Skeletal muscle tissue (tissue), 4 donors: ENCODE data around the gene KRTDAP. TPM values are rescaled to one million over a fixed set of nuclear protein-coding genes. Genes with fewer than 3 reads are reported as not detected.
A peak's percentile ranks its signal among the peaks of the same experiment; 100 is the strongest.

Experiments used
- H3K27ac ChIP-seq: one replicate; pipeline ENCODE4 v1.7.0; 2013; ENCODE audit warnings: mild to moderate bottlenecking, low read depth, low read length, inconsistent platforms
- H3K27me3 ChIP-seq, 3 donors: one replicate each; pipeline ENCODE4 v1.7.0; 2013; ENCODE audit warnings: low read length in 3 of 3; ENCODE audit not compliant: control insufficient read depth in 3 of 3, insufficient read depth in 3 of 3
- H3K36me3 ChIP-seq, 3 donors: one replicate each; pipeline ENCODE4 v1.7.0; 2013; ENCODE audit warnings: low read length in 3 of 3; ENCODE audit not compliant: control insufficient read depth in 3 of 3, insufficient read depth in 3 of 3
- H3K4me1 ChIP-seq, 3 donors: one replicate each; pipeline ENCODE4 v1.7.0; 2013; ENCODE audit warnings: low read length in 3 of 3, mild to moderate bottlenecking in 3 of 3; ENCODE audit not compliant: control insufficient read depth in 3 of 3, insufficient read depth in 3 of 3
- H3K4me3 ChIP-seq, 3 donors: one replicate each; pipeline ENCODE4 v1.7.0; 2013; ENCODE audit warnings: low read length in 3 of 3
- H3K9ac ChIP-seq, 3 donors: one replicate each; pipeline ENCODE4 v1.7.0; 2013; ENCODE audit warnings: low read length in 3 of 3, mild to moderate bottlenecking in 3 of 3, moderate library complexity in 2 of 3, low read depth in 1 of 3
- H3K9me3 ChIP-seq, 3 donors: one replicate each; pipeline ENCODE4 v1.7.0; 2013; ENCODE audit warnings: low read length in 3 of 3; ENCODE audit not compliant: control insufficient read depth in 3 of 3
- total RNA-seq: library from RNA; depleted of rRNA; stranded (reverse); fragments of >200 nt; gene quantifications from one replicate; pipeline ENCODE4 v1.2.3, GENCODE V29; 2014
- donor health status: Osteomylitis.

Gene KRTDAP
- total RNA-seq, 1 donor from 2014 or later, result not detected

DNA sequence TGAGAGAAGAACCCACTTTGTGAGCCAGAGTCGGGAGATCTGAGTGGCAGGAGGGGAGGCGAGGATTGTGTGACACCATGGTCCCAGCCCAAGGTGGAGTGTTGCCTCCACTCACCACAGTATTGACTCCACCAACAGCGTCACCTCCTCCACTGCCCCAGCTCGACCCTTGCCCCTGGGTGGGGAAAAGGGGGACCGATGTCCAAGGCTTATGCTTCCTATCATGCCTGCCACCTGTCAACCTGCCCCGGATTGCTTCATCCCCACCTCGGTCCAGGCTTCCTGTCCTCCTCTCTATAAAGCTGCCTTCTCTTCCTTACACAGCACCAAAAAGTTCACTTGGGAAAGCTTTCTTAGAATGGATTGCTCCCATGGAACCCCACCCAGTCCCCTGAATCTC is 15.7 kb upstream of the KRTDAP start:
- Histone ChIP-seq H3K27me3 (peaks cover 52 to 74% (median 62%) of the 10 kb centered on the region in 3 donors), H3K4me1 (peaks cover 5 to 9% (median 5%) of the 10 kb centered on the region in 3 donors), H3K9ac (no peak overlapping the region), H3K36me3 (no peaks in the 10 kb centered on the region), H3K4me3 (no peak overlapping the region), H3K9me3 (no peaks in the 10 kb centered on the region), H3K27ac (no peak overlapping the region)

DNA sequence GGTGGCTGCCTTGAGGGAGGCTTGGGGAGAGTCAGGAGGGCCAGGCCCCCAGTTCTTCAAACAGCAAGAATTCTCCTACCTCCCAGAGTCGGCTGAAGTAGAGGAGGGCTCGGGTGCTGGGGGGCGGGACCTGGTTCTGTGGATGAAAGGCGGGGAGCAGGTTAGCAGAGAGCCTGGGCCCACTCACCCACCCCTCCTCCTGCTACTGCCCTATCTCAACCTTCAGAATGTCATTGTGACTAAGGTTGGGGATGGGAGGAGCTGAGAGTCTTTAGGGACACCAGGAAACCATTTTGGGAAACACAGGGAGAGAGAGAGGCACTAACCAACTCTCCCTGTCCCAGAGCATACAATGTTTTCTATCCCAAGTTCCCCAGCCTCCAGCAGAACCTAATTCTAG is 12.5 kb upstream of the KRTDAP start:
- H3K9ac ChIP-seq, result no peak overlapping the region
- no peak overlapping the region for H3K27ac ChIP-seq
- H3K4me3 ChIP-seq, result no peak overlapping the region
- H3K27me3 ChIP-seq, result peaks cover 22 to 60% (median 33%) of the 10 kb centered on the region in 3 donors
- H3K9me3 ChIP-seq, result no peaks in the 10 kb centered on the region
- no peaks in the 10 kb centered on the region for H3K36me3 ChIP-seq
- H3K4me1 ChIP-seq, result no peaks in the 10 kb centered on the region

DNA sequence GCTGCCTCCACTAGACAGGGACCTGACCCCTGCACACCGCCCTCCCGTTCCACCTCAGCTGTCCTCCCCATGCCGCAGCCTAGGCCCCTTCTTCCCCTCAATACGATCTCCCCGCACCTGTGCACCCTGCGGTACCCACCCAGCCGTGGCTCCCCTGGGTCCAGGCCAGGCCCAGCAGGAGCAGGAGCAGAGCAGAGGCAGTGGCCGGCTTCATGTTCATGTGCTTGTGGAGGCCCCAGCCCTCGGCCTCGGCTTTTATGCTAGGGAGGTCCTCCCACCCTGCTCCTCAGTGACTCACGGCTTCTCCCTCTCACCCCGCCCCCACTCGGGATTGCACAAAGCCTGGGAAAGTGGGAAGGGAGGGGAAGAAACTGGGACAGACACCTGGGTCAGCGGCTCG is 11.4 kb upstream of the KRTDAP start:
- Histone ChIP-seq H3K27ac (no peak overlapping the region), H3K36me3 (no peaks in the 10 kb centered on the region), H3K27me3 (peaks cover 17 to 55% (median 27%) of the 10 kb centered on the region in 3 donors), H3K4me1 (no peaks in the 10 kb centered on the region), H3K4me3 (no peak overlapping the region), H3K9ac (no peak overlapping the region), H3K9me3 (no peaks in the 10 kb centered on the region)

DNA sequence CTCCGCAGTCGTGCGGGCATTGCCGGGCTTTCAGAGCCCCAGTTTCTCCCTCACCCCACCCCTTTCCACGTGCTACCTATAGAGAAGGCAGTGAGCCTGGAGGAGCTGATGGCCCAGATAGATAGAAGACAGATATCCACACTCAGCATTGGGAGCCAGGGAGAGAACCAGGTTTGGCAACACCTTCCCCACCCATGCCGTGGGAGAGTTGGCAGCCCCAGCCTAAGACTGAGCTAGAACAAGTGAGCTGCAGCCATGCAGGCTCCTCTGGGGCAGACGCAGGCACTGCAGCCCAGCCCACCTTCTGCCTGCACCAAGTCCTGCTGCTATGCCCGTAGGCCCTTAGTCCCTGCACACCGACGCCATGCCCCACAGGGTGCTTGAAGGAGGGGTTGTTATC is 10.3 kb upstream of the KRTDAP start:
- no peak overlapping the region for H3K9ac ChIP-seq
- no peak overlapping the region for H3K27ac ChIP-seq
- no peaks in the 10 kb centered on the region for H3K36me3 ChIP-seq
- H3K27me3 ChIP-seq, result peaks cover 15 to 51% (median 20%) of the 10 kb centered on the region in 3 donors
- H3K4me3 ChIP-seq, result no peak overlapping the region
- H3K9me3 ChIP-seq, result no peaks in the 10 kb centered on the region
- H3K4me1 ChIP-seq, result peaks cover 0 to 2% (median 0%) of the 10 kb centered on the region in 3 donors

DNA sequence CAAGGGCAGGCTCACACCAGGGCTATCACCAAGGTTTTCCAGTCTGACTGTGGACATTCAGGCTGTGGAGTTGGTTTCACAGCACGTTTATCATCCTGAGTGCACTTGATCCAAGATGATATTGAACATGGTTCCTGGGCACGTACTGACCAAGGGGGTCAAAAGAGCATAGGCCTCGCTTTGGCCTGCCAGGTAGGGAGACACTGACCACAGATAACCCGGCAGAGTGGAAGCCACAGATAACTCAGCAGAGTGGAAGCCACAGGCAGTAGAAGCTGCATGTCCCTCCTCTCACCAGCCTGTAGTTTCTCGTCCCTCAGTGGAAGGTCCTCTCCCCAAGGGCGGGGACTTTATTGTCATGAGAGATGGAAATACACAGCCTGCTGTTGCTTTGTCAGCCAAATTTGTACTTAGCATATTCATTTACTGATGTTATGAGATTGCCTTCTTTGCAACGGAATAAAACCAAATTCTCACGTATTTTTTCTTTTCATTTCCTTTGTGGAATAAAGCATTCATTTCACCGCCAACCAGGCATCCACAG is 8.8 kb upstream of the KRTDAP start:
- Histone ChIP-seq H3K27ac (no peak overlapping the region), H3K36me3 (no peaks in the 10 kb centered on the region), H3K9ac (no peak overlapping the region), H3K9me3 (no peaks in the 10 kb centered on the region), H3K27me3 (peaks cover 17 to 46% (median 18%) of the 10 kb centered on the region in 3 donors), H3K4me1 (peaks cover 3 to 6% (median 6%) of the 10 kb centered on the region in 3 donors), H3K4me3 (no peak overlapping the region)

DNA sequence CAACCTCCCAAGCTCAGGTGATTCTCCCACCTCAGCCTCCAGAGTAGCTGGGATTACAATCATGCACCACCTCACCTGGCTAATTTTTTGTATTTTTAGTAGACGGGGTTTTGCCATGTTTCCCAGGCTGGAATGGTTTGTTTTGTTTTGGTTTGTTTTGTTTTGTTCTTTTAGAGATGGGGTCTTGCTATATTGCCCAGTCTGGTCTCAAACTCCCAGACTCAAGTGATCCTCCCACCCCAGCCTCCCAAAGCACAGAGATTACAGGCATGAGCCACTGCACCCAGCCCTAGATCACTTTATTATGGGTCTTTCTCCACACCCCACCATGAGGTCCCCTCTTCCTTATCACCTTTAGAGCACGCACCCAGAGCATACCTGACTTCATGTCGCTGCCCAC is 8.0 kb upstream of the KRTDAP start:
- no peak overlapping the region for H3K4me3 ChIP-seq
- H3K27ac ChIP-seq, result no peak overlapping the region
- peaks cover 16 to 49% (median 18%) of the 10 kb centered on the region in 3 donors for H3K27me3 ChIP-seq
- H3K4me1 ChIP-seq, result peaks cover 3 to 6% (median 6%) of the 10 kb centered on the region in 3 donors
- no peaks in the 10 kb centered on the region for H3K9me3 ChIP-seq
- no peak overlapping the region for H3K9ac ChIP-seq
- H3K36me3 ChIP-seq, result no peaks in the 10 kb centered on the region

DNA sequence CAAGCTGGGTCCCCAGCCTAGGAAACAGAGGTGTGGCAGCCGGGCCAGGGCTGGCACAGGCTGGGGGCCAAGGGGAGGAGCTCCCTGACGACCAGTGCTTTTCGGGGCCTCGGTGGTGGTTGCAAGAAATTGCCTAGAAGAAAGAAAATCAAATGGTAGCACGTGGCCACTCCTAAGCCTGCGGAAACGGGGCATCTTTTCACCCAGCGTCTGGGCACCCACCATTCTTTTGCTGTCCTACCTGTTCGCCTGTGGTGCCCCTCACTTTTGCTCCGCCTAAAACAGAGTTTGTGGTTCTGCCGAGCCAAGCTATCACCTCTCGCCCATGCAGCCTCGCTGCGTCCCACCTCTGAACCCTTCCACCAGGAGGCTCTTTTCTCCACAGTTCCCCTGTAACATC is 7.1 kb upstream of the KRTDAP start:
- H3K4me3 ChIP-seq, result no peak overlapping the region
- peaks cover 3 to 6% (median 6%) of the 10 kb centered on the region in 3 donors for H3K4me1 ChIP-seq
- H3K9ac ChIP-seq, result no peak overlapping the region
- no peaks in the 10 kb centered on the region for H3K36me3 ChIP-seq
- no peaks in the 10 kb centered on the region for H3K9me3 ChIP-seq
- peaks cover 16 to 46% (median 18%) of the 10 kb centered on the region in 3 donors for H3K27me3 ChIP-seq
- no peak overlapping the region for H3K27ac ChIP-seq

DNA sequence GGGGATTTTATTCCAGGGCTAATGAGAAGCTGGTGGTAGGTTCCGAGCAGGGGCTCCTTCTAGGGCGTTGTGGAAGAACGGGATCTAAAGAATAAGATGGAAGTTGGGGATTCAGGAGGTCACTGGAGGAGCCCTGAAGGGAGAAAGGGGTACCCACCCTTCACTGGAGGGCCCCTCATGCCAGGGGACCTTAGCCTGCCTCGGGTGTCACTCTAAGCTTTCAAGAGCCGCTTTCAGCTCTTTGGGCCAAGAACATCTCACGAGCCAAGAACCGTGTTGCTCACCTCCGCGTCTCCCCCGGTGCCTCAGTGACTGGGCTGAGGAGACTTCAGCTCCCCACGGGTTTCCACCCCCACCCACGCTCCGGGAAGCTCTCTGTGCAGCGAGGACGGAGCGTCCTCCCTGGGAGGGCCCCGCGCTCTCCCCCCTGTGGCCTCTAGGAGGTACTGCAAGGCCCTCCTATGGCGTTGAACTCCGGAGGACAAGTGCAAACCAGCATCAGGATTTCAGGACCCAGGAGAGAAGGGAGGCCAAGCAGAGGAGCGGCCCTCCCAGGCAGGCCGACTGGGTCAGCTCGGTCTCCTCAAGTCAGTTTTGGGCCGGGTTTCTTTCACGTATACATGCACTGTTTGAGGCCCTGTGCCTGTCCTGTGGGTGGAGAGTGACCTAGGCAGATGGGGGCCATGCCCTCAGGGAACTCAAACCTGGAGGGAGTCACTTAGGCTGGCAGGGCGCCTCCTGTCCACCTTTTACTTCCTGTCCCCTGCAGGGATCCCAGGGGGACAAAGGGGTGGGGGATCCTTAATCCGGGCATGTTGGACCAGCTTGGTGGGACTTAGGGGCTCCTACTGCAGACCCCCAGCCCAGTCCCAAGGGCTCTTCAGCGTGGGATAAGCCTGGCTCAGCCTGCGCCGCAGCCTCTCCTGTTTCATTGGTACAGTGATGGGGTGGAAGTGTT is 5.1 kb upstream of the KRTDAP start:
- H3K4me1 ChIP-seq, result peaks cover 3 to 6% (median 6%) of the 10 kb centered on the region in 3 donors
- H3K27me3 ChIP-seq, result peaks cover 12 to 48% (median 22%) of the 10 kb centered on the region in 3 donors
- H3K9ac ChIP-seq, result peak overlapping the region in 1 of 3 donors; percentile 45
- no peaks in the 10 kb centered on the region for H3K36me3 ChIP-seq
- H3K9me3 ChIP-seq, result no peaks in the 10 kb centered on the region
- no peak overlapping the region for H3K27ac ChIP-seq
- H3K4me3 ChIP-seq, result peak overlapping the region in 1 of 3 donors; percentile 6

DNA sequence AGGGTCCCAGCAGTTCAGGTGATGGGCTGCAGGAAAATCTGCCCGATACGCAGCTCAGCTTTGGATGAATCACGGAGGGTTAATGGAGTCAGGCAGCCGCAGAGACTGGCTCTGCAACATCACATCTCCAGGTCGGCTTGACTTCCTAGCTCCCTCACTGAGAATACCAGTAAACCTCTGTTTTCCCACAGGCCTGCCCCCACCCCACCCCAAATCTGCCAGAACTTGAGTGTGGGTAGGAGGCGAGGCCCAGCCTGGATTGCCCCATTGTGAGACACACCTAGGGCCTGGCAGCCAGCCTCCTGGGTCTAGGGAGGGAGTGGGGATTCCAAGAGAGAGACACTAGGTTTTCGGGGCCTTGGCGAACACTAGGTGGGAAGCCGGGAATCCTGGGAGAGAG is 3.7 kb upstream of the KRTDAP start:
- Histone ChIP-seq H3K9ac (no peak overlapping the region), H3K36me3 (no peaks in the 10 kb centered on the region), H3K27ac (no peak overlapping the region), H3K9me3 (no peaks in the 10 kb centered on the region), H3K4me3 (no peak overlapping the region), H3K4me1 (peaks cover 3 to 6% (median 6%) of the 10 kb centered on the region in 3 donors), H3K27me3 (peaks cover 17 to 55% (median 32%) of the 10 kb centered on the region in 3 donors)

DNA sequence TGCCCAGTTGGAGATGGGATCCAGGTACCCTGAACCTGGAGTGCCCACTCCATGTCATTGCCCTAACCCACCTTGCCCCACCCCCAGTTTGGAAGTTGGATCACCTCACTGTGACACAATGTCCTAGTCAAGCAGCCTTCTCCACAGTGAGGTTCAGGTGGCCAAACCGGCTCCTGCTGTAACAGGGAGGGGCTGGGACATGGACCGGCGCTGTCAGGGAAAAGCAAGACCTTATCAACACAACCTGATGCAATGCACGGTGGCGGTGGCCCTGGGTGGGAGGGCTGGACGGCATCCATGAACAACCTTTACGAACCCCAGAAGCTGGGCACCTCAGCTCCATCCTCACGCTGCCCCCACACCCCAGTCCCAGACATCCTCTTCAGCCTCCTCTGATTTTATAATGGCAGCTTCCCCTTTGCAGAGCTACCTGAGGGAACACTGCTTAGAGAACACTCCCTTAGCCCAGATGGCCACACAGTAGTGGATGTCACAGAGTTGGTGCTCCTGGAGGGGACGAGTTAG is 1.6 kb upstream of the KRTDAP start:
- Histone ChIP-seq H3K27ac (no peak overlapping the region), H3K9me3 (no peaks in the 10 kb centered on the region), H3K4me1 (peaks cover 3 to 6% (median 6%) of the 10 kb centered on the region in 3 donors), H3K9ac (no peak overlapping the region), H3K27me3 (peaks cover 21 to 60% (median 46%) of the 10 kb centered on the region in 3 donors), H3K4me3 (no peak overlapping the region), H3K36me3 (no peaks in the 10 kb centered on the region)
